WERI-Rb-1 (cell line): Measurements from ENCODE around the gene BFAR.

Source experiments
- DNase-seq: peaks from one replicate; pipeline ENCODE4 v3.0.0-alpha.2; 2020
- H3K27ac ChIP-seq: fragments of 250-450 bp; sonication (Bioruptor Pico); 2 replicates; pipeline ENCODE4 v1.5.1; 2020; ENCODE audit warnings: mild to moderate bottlenecking, moderate library complexity
- H3K27me3 ChIP-seq: fragments of 250-450 bp; sonication (Bioruptor Pico); 2 replicates; pipeline ENCODE4 v1.5.1; 2021; ENCODE audit warnings: mild to moderate bottlenecking, low read depth, moderate library complexity; ENCODE audit not compliant: insufficient read depth, severe bottlenecking
- H3K36me3 ChIP-seq: fragments of 250-450 bp; sonication (Bioruptor Pico); 2 replicates; pipeline ENCODE4 v1.5.1; 2020; ENCODE audit warnings: mild to moderate bottlenecking, moderate library complexity
- H3K4me3 ChIP-seq: 2 replicates; pipeline ENCODE4 v1.5.1; 2011; ENCODE audit warnings: low read depth, mild to moderate bottlenecking, control low read depth, low read length
- H3K9me3 ChIP-seq: fragments of 250-450 bp; sonication (Bioruptor Pico); 2 replicates; pipeline ENCODE4 v1.5.1; 2021; ENCODE audit warnings: mild to moderate bottlenecking, moderate library complexity; ENCODE audit not compliant: severe bottlenecking
- CTCF ChIP-seq: IDR thresholded peaks from 2 replicates; pipeline ENCODE4 v1.5.1; 2011; ENCODE audit warnings: low read depth, mild to moderate bottlenecking, control low read depth, inconsistent platforms, low read length

Gene BFAR

GRCh38 chr16:14606102-14606501, 26.6 kb upstream of the BFAR start:
- no peak for DNase-seq
- Histone ChIP-seq H3K36me3 (peaks cover 48% of the 10 kb centered on the region), H3K4me3 (no peak overlapping the region), H3K27ac (no peak overlapping the region), H3K9me3 (no peaks in the 10 kb centered on the region), H3K27me3 (no peaks in the 10 kb centered on the region)
- no peak for TF ChIP-seq CTCF

DNA sequence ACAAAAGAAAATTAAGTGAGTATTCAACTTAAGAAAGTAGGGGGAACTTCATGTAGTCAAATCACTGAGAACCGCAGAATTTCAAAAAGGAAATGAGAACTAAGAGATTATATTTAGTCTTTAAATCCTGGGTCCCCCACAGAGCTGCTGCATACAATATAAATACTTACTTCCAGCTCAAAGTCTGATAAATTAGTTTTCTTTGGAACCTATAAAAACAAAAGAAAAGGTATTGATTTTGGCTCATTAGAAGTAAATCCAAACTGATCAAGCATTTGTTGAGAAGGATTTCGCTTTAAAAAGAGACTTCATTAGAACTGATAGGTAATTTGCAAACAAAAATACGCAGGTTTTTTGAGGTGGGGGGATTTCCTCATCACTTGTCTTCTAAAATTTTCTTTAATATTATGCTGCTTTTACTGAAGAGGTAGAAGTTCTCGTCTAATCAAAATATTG, 24.6 kb upstream of the BFAR start:
- H3K4me3 ChIP-seq, result no peak overlapping the region
- H3K9me3 ChIP-seq, result no peaks in the 10 kb centered on the region
- peaks cover 59% of the 10 kb centered on the region for H3K36me3 ChIP-seq
- H3K27ac ChIP-seq, result no peak overlapping the region
- no peaks in the 10 kb centered on the region for H3K27me3 ChIP-seq
- TF ChIP-seq CTCF, result no peak
- no peak for DNase-seq

- H3K36me3 ChIP-seq, result peaks cover 60% of the 10 kb centered on the region
- H3K9me3 ChIP-seq, result no peaks in the 10 kb centered on the region
- TF ChIP-seq CTCF, result no peak
- no peaks in the 10 kb centered on the region for H3K27me3 ChIP-seq
- no peak overlapping the region for H3K4me3 ChIP-seq
- no peak for DNase-seq
- H3K27ac ChIP-seq, result no peak overlapping the region
These were observed 24.1 kb upstream of the BFAR start for GRCh38 chr16:14608604-14609003.

DNA sequence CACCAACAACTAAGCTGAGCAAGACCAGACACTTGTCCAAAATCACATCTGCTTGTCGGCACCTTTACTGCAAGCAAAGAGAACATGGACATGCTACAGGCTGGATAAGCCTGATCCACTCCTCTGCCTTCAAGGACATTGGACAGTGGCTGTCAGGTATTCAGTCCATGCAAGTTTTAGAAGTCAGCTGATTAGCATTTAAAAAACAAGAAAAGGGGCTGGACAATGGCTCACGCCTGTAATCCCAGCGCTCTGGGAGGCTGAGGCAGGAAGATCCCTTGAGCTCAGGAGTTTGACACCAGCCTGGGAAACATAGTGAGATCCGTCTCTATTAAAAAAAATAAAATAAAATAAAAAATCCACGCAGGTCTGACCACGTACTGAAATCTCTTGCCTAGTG, 23.0 kb upstream of the BFAR start:
- H3K4me3 ChIP-seq, result no peak overlapping the region
- TF ChIP-seq CTCF, result no peak
- H3K27me3 ChIP-seq, result no peaks in the 10 kb centered on the region
- H3K27ac ChIP-seq, result no peak overlapping the region
- no peak for DNase-seq
- H3K36me3 ChIP-seq, result peaks cover 61% of the 10 kb centered on the region
- H3K9me3 ChIP-seq, result no peaks in the 10 kb centered on the region

- Histone ChIP-seq H3K9me3 (no peaks in the 10 kb centered on the region), H3K27me3 (no peaks in the 10 kb centered on the region), H3K36me3 (peaks cover 65% of the 10 kb centered on the region), H3K4me3 (no peak overlapping the region), H3K27ac (no peak overlapping the region)
- DNase-seq, result no peak
- TF ChIP-seq CTCF, result no peak
These were observed 21.1 kb upstream of the BFAR start for GRCh38 chr16:14611660-14612059.

DNA sequence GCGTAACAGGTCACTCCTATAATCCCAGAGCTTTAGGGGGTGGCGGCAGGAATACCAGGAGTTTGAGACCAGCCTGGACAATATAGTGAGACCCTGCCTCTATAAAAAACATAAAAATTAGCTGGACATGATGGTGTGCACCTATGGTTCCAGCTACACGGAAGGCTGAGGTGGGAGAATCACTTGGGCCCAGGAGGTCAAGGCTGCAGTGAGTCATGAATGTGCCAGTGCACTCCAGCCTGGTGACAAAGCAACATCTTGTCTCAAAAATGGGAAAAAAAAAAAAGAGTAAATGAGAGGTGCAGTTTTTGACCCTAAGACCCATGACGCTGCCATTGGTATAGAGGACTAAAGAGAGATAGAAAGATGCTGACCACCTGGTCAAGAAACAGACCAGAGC, 18.8 kb upstream of the BFAR start:
- no peak for TF ChIP-seq CTCF
- Histone ChIP-seq H3K36me3 (peaks cover 54% of the 10 kb centered on the region), H3K27me3 (no peaks in the 10 kb centered on the region), H3K27ac (no peak overlapping the region), H3K9me3 (no peaks in the 10 kb centered on the region), H3K4me3 (no peak overlapping the region)
- DNase-seq, result no peak
